ENCODE results near the gene GFAP. TPM values are rescaled to one million over a fixed set of nuclear protein-coding genes. Genes with fewer than 3 reads are reported as not detected.

GFAP gene
- total RNA-seq, 1 experiment from 2014 or later, result 1.6 TPM

DNA sequence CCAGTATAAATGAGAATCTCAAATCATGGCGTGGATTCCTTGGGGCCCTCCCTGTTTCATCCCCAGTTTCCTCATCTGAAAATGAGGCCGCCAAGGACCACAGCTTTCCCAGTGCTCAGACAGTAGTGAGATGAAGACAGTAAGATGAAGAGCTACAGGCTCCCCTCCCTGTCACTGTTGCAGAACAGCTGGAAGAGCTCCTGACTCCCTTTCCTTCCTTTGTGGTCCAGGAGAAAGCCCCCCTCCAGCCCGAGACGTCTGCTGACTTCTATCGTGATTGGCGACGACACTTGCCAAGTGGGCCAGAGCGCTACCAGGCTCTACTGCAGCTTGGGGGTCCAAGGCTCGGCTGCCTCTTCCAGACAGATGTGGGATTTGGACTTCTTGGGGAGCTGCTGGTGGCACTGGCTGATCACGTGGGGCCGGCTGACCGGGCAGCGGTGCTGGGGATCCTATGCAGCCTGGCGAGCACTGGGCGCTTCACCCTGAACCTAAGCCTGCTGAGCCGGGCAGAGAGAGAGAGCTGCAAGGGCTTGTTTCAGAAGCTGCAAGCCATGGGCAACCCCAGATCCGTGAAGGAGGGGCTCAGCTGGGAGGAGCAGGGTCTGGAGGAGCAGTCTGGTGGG lies 13.1 kb downstream of the GFAP start:
- no peak for DNase-seq (ENCODE audit: low spot score)
- no peak overlapping the region for H3K27ac Mint-ChIP-seq
- POLR2A ChIA-PET, result no interaction called here
- no peak overlapping the region for H3K4me3 Mint-ChIP-seq
- H3K36me3 Mint-ChIP-seq, result no peaks in the 10 kb centered on the region
- H3K9me3 Mint-ChIP-seq, result no peaks in the 10 kb centered on the region
- no peak for ATAC-seq
- no peaks in the 10 kb centered on the region; the same call in 1 of the 2 replicates for H3K27me3 Mint-ChIP-seq (ENCODE audit: low read depth)
- TF ChIP-seq, protein P1, sequence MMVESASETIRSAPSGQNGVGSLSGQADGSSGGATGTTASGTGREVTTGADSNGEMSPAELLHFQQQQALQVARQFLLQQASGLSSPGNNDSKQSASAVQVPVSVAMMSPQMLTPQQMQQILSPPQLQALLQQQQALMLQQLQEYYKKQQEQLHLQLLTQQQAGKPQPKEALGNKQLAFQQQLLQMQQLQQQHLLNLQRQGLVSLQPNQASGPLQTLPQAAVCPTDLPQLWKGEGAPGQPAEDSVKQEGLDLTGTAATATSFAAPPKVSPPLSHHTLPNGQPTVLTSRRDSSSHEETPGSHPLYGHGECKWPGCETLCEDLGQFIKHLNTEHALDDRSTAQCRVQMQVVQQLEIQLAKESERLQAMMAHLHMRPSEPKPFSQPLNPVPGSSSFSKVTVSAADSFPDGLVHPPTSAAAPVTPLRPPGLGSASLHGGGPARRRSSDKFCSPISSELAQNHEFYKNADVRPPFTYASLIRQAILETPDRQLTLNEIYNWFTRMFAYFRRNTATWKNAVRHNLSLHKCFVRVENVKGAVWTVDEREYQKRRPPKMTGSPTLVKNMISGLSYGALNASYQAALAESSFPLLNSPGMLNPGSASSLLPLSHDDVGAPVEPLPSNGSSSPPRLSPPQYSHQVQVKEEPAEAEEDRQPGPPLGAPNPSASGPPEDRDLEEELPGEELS (CRISPR knock-in tag; IDR thresholded peaks at IDR 0.05), result no peak
- no peak for TF ChIP-seq JUN (CRISPR knock-in tag; IDR thresholded peaks at IDR 0.05)
- TF ChIP-seq, protein P2, sequence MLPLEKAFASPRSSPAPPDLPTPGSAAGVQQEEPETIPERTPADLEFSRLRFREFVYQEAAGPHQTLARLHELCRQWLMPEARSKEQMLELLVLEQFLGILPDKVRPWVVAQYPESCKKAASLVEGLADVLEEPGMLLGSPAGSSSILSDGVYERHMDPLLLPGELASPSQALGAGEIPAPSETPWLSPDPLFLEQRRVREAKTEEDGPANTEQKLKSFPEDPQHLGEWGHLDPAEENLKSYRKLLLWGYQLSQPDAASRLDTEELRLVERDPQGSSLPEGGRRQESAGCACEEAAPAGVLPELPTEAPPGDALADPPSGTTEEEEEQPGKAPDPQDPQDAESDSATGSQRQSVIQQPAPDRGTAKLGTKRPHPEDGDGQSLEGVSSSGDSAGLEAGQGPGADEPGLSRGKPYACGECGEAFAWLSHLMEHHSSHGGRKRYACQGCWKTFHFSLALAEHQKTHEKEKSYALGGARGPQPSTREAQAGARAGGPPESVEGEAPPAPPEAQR (CRISPR knock-in tag; IDR thresholded peaks at IDR 0.05), result no peak
- TF ChIP-seq ZNF219 (CRISPR knock-in tag; IDR thresholded peaks at IDR 0.05; ENCODE audit: borderline replicate concordance), result no peak
- TF ChIP-seq GRHL2 (CRISPR knock-in tag; IDR thresholded peaks at IDR 0.05; ENCODE audit: insufficient replicate concordance, severe bottlenecking), result no peak
- TF ChIP-seq, protein P3, sequence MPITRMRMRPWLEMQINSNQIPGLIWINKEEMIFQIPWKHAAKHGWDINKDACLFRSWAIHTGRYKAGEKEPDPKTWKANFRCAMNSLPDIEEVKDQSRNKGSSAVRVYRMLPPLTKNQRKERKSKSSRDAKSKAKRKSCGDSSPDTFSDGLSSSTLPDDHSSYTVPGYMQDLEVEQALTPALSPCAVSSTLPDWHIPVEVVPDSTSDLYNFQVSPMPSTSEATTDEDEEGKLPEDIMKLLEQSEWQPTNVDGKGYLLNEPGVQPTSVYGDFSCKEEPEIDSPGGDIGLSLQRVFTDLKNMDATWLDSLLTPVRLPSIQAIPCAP (CRISPR knock-in tag; IDR thresholded peaks at IDR 0.05), result no peak
- no peak for TF ChIP-seq ATF1 (CRISPR knock-in tag; IDR thresholded peaks at IDR 0.05)
- no peak for TF ChIP-seq MYBL2 (CRISPR knock-in tag; IDR thresholded peaks at IDR 0.05)
- no peak for TF ChIP-seq ZNF281 (CRISPR knock-in tag; IDR thresholded peaks at IDR 0.05)
- no peak for TF ChIP-seq MLX (CRISPR knock-in tag; IDR thresholded peaks at IDR 0.05)
- TF ChIP-seq USF1 (CRISPR knock-in tag; IDR thresholded peaks at IDR 0.05), result no peak
- no peak for TF ChIP-seq JAZF1 (CRISPR knock-in tag; IDR thresholded peaks at IDR 0.05)
- TF ChIP-seq MXD4 (CRISPR knock-in tag; IDR thresholded peaks at IDR 0.05; ENCODE audit: borderline replicate concordance), result no peak
- no peak for TF ChIP-seq CREM (CRISPR knock-in tag; IDR thresholded peaks at IDR 0.05)
- no peak for TF ChIP-seq ZBTB21 (CRISPR knock-in tag; IDR thresholded peaks at IDR 0.05; ENCODE audit: borderline replicate concordance)
- no peak for TF ChIP-seq ELF4 (CRISPR knock-in tag; IDR thresholded peaks at IDR 0.05; ENCODE audit: low read depth)
- TF ChIP-seq, protein P4, sequence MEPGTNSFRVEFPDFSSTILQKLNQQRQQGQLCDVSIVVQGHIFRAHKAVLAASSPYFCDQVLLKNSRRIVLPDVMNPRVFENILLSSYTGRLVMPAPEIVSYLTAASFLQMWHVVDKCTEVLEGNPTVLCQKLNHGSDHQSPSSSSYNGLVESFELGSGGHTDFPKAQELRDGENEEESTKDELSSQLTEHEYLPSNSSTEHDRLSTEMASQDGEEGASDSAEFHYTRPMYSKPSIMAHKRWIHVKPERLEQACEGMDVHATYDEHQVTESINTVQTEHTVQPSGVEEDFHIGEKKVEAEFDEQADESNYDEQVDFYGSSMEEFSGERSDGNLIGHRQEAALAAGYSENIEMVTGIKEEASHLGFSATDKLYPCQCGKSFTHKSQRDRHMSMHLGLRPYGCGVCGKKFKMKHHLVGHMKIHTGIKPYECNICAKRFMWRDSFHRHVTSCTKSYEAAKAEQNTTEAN (CRISPR knock-in tag; IDR thresholded peaks at IDR 0.05), result no peak
- H3K4me1 Mint-ChIP-seq, result peaks cover 18% of the 10 kb centered on the region
- CTCF ChIA-PET, result interaction anchor here (1.4 to 2.2 kb wide), 3 partner anchors 9 to 120 kb away, joined by 4 to 9 read pairs (median 9); no protein-coding TSS in a partner anchor
